Measurements from ENCODE around the gene ELAVL4. TPM values are rescaled to one million over a fixed set of nuclear protein-coding genes. Genes with fewer than 3 reads are reported as not detected.

ELAVL4 gene
- total RNA-seq, 2 donors from 2014 or later = 0.54 to 1.5 TPM

GRCh38 chr1:50097791-50098190 lies 10.9 kb upstream of the ELAVL4 start:
- Histone ChIP-seq H3K9me3 (no peaks in the 10 kb centered on the region), H3K4me1 (no peaks in the 10 kb centered on the region), H3K4me3 (no peak overlapping the region), H3K27ac (no peak overlapping the region), H3K36me3 (no peaks in the 10 kb centered on the region), H3K9ac (ENCODE audit: low read depth in 2 of 2, low read length in 2 of 2) (no peak overlapping the region), H3K27me3 (no peaks in the 10 kb centered on the region)
- intact Hi-C loops (cut with DNase I) = no loop called here
- no peak for DNase-seq
- TF ChIP-seq CTCF (IDR thresholded peaks at IDR 0.05) = no peak

GRCh38 chr1:50098591-50099021 lies 10.1 kb upstream of the ELAVL4 start:
- intact Hi-C loops (cut with DNase I) = no loop called here
- Histone ChIP-seq H3K9me3 (no peaks in the 10 kb centered on the region), H3K4me1 (no peaks in the 10 kb centered on the region), H3K27ac (no peak overlapping the region), H3K4me3 (no peak overlapping the region), H3K9ac (ENCODE audit: low read depth in 2 of 2, low read length in 2 of 2) (no peak overlapping the region), H3K36me3 (no peaks in the 10 kb centered on the region), H3K27me3 (no peaks in the 10 kb centered on the region)
- no peak for TF ChIP-seq CTCF (IDR thresholded peaks at IDR 0.05)
- no peak for DNase-seq

- intact Hi-C loops (cut with DNase I) = no loop called here
- TF ChIP-seq CTCF (IDR thresholded peaks at IDR 0.05) = no peak
- Histone ChIP-seq H3K27ac (no peak overlapping the region), H3K9me3 (no peaks in the 10 kb centered on the region), H3K4me1 (no peaks in the 10 kb centered on the region), H3K9ac (ENCODE audit: low read depth in 2 of 2, low read length in 2 of 2) (no peak overlapping the region), H3K4me3 (no peak overlapping the region), H3K36me3 (no peaks in the 10 kb centered on the region), H3K27me3 (no peaks in the 10 kb centered on the region)
- DNase-seq = no peak
Measured at GRCh38 chr1:50099654-50100053, 9.1 kb upstream of the ELAVL4 start.

GRCh38 chr1:50103615-50104081 lies 5.1 kb upstream of the ELAVL4 start:
- Histone ChIP-seq H3K4me3 (no peak overlapping the region), H3K4me1 (no peaks in the 10 kb centered on the region), H3K27ac (no peak overlapping the region), H3K9me3 (no peaks in the 10 kb centered on the region), H3K27me3 (no peaks in the 10 kb centered on the region), H3K36me3 (no peaks in the 10 kb centered on the region), H3K9ac (ENCODE audit: low read depth in 2 of 2, low read length in 2 of 2) (no peak overlapping the region)
- intact Hi-C loops (cut with DNase I) = no loop called here
- DNase-seq = no peak
- no peak for TF ChIP-seq CTCF (IDR thresholded peaks at IDR 0.05)

- DNase-seq = no peak
- H3K4me3 ChIP-seq = no peak overlapping the region
- H3K9ac ChIP-seq (ENCODE audit: low read depth in 2 of 2, low read length in 2 of 2) = no peak overlapping the region
- no peaks in the 10 kb centered on the region for H3K36me3 ChIP-seq
- no peaks in the 10 kb centered on the region for H3K9me3 ChIP-seq
- intact Hi-C loops (cut with DNase I) = no loop called here
- no peaks in the 10 kb centered on the region for H3K4me1 ChIP-seq
- TF ChIP-seq CTCF (IDR thresholded peaks at IDR 0.05) = peak; percentile 13
- no peak overlapping the region for H3K27ac ChIP-seq
- H3K27me3 ChIP-seq = no peaks in the 10 kb centered on the region
Measured at GRCh38 chr1:50105433-50105832, 3.3 kb upstream of the ELAVL4 start.

Measured in colonic mucosa (tissue), 4 donors.